PC-3 (cell line): ENCODE data around the gene ABHD11. TPM values are rescaled to one million over a fixed set of nuclear protein-coding genes. Genes with fewer than 3 reads are reported as not detected.
A peak's percentile ranks its signal among the peaks of the same experiment; 100 is the strongest.

Source experiments
- ATAC-seq: fragments of 200-7000 bp; cut with Tn5 transposase; 2 replicates; pipeline ENCODE4 v1.9.1; 2020; ENCODE audit warnings: mild to moderate bottlenecking, moderate library complexity
- BruUV-seq: library from RNA; stranded (reverse); fragments of 400-500 nt; replicated peaks from 2 replicates; lab custom pipeline; 2021; lab: Mats Ljungman, UMichigan
- CTCF ChIA-PET: fragments of 300-600 bp; sonication (Branson Sonifier 250); formaldehyde crosslinking; loops from one replicate; lab custom pipeline; 2022; ENCODE audit warnings: antibody characterized with exemption; lab: Charles Lee
- POLR2A ChIA-PET: fragments of 300-600 bp; sonication (Branson Sonifier 250); formaldehyde crosslinking; loops from one replicate; lab custom pipeline; 2022; ENCODE audit warnings: antibody characterized with exemption; ENCODE audit not compliant: unreplicated experiment; lab: Charles Lee
- DNase-seq: peaks from one replicate; pipeline ENCODE4 v3.0.0-alpha.2; 2015
- H2AFZ ChIP-seq: fragments of 300-600 bp; sonication (generic); 2 replicates; pipeline ENCODE4 v1.6.0; 2016; ENCODE audit warnings: antibody characterized with exemption, low read length
- H3F3A ChIP-seq: fragments of 300-600 bp; sonication (generic); one replicate; pipeline ENCODE4 v1.6.0; 2017; ENCODE audit warnings: antibody characterized with exemption, low read length, control low read depth, mild to moderate bottlenecking; ENCODE audit not compliant: unreplicated experiment
- H3K27ac ChIP-seq: fragments of 300-600 bp; sonication (generic); 2 replicates; pipeline ENCODE4 v1.5.1; 2016; ENCODE audit warnings: mild to moderate bottlenecking, low read length
- H3K27me3 ChIP-seq: fragments of 300-600 bp; sonication (generic); 2 replicates; pipeline ENCODE4 v1.6.1; 2016; ENCODE audit warnings: low read length, mixed read lengths
- H3K36me3 ChIP-seq: fragments of 300-600 bp; sonication (generic); 2 replicates; pipeline ENCODE4 v1.6.1; 2016; ENCODE audit warnings: low read depth, mixed run types, low read length, mixed read lengths
- H3K4me1 ChIP-seq: fragments of 300-600 bp; sonication (generic); 2 replicates; pipeline ENCODE4 v1.5.1; 2016; ENCODE audit warnings: low read length; ENCODE audit not compliant: insufficient read depth
- H3K4me2 ChIP-seq: fragments of 300-600 bp; sonication (generic); 2 replicates; pipeline ENCODE4 v1.6.0; 2016; ENCODE audit warnings: low read length
- H3K4me3 ChIP-seq: fragments of 300-600 bp; sonication (generic); 2 replicates; pipeline ENCODE4 v1.5.1; 2016; ENCODE audit warnings: mild to moderate bottlenecking, low read length, mixed read lengths
- H3K79me2 ChIP-seq: fragments of 300-600 bp; sonication (generic); 2 replicates; pipeline ENCODE4 v1.6.1; 2017; ENCODE audit warnings: low read length, mixed read lengths
- H3K9ac ChIP-seq: fragments of 300-600 bp; sonication (generic); 2 replicates; pipeline ENCODE4 v1.6.0; 2016; ENCODE audit warnings: mild to moderate bottlenecking, low read length
- H3K9me2 ChIP-seq: fragments of 300-600 bp; sonication (generic); replicated peaks from 2 replicates; pipeline ENCODE4 v1.6.1; 2016; ENCODE audit warnings: mixed run types, low read length, mixed read lengths
- H3K9me3 ChIP-seq: fragments of 300-600 bp; sonication (generic); 2 replicates; pipeline ENCODE4 v1.6.1; 2016; ENCODE audit warnings: low read length, mixed read lengths
- H4K20me1 ChIP-seq: fragments of 300-600 bp; sonication (generic); 2 replicates; pipeline ENCODE4 v1.6.1; 2016; ENCODE audit warnings: low read length, mixed read lengths
- CTCF ChIP-seq: fragments of 300-600 bp; sonication (generic); conservative IDR thresholded peaks from 2 replicates; pipeline ENCODE4 v1.5.1; 2017; ENCODE audit warnings: antibody characterized with exemption, low read depth, mild to moderate bottlenecking, low read length
- EZH2 ChIP-seq: fragments of 300-600 bp; sonication (generic); IDR thresholded peaks from one replicate; pipeline ENCODE4 v1.6.1; 2017; ENCODE audit warnings: antibody characterized with exemption, mild to moderate bottlenecking, low read length; ENCODE audit not compliant: unreplicated experiment
- EZH2phosphoT487 ChIP-seq: fragments of 300-600 bp; sonication (generic); IDR thresholded peaks from 2 replicates; pipeline ENCODE4 v1.6.1; 2018; ENCODE audit warnings: mild to moderate bottlenecking, antibody characterized with exemption, low read length, borderline replicate concordance
- intact Hi-C: fragments of 100-400 bp; cut with micrococcal nuclease; formaldehyde crosslinking; loops from 2 replicates; pipeline ENCODE4 v1.9.0; 2023
- total RNA-seq: library from RNA; depleted of rRNA; stranded (reverse); fragments of >200 nt; gene quantifications from 2 replicates; pipeline ENCODE4 v1.2.3, GENCODE V29; 2014

The ABHD11 gene
- total RNA-seq, 1 experiment from 2014 or later = 41.4 TPM

GRCh38 chr7:73735528-73735905, 3.1 kb downstream of the ABHD11 start:
- POLR2A ChIA-PET = interaction anchor here (0.7 kb wide), 1 partner anchor 18 kb away, joined by 4 read pairs; no protein-coding TSS in a partner anchor
- H3K9ac ChIP-seq = no peak overlapping the region
- CTCF ChIA-PET = interaction anchor here (0.5 to 1.2 kb wide), 2 partner anchors 29 to 127 kb away, joined by 3 to 4 read pairs; no protein-coding TSS in a partner anchor
- H3K27ac ChIP-seq = no peak overlapping the region; the same call in 1 of the 2 replicates
- no TSS peak for BruUV-seq
- H3F3A ChIP-seq = no peaks in the 10 kb centered on the region
- no peak overlapping the region for H3K4me3 ChIP-seq
- H3K36me3 ChIP-seq = peaks cover 7% of the 10 kb centered on the region; the same call in 1 of the 2 replicates
- peaks cover 10% of the 10 kb centered on the region; the same call in 1 of the 2 replicates for H4K20me1 ChIP-seq
- ATAC-seq (no peak), DNase-seq (no peak)
- H3K4me2 ChIP-seq = no peak overlapping the region
- H2AFZ ChIP-seq = no peak overlapping the region
- peaks cover 18% of the 10 kb centered on the region for H3K4me1 ChIP-seq
- H3K9me2 ChIP-seq = no peaks in the 10 kb centered on the region
- no peaks in the 10 kb centered on the region for H3K27me3 ChIP-seq
- peaks cover 21% of the 10 kb centered on the region for H3K79me2 ChIP-seq
- H3K9me3 ChIP-seq = no peaks in the 10 kb centered on the region
- intact Hi-C loops = no loop called here
- TF ChIP-seq EZH2 (no peak), CTCF (no peak), EZH2phosphoT487 (no peak)

DNA sequence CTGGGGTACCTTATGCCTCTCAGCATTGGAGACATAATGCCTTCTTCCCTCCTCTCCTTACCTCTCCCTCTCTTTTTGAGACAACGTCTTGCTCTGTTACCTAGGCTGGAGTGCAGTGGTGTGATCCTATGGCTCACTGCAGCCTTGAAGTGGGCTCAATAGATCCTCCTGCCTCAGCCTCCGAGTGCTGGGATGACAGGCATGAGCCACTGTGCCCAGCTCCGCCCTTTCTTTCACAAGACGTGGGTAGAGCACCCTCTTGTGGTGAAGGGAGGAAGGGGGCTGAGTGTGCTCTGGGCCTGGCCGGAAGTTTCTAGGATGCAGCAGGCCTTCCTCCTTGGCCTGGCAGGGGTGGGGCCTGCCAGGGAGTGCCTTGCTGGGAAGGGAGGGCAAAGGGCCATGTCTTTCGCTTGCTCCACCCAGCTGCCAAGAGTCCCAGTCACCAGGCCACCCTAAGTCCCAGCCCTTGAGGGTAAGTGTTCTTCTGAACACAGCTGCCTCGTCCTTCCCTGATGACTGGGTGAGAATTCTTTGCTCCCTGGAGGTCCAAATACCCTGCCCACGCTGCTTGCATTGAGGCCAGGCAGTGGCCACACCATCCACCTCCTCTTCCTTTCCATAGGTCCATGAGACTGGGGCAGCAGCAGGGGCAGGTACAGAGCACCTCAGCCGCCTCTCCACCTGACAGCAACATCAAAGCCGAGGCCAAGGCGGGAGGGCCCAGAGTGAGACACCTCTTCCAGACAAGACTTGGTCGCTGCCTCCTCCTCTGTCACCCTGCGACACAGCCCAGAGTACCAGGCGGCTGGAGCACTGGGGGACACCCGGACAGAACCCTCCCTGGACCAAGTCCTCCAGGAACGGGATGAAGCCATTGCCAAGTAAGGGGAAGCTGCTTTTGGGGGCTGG, 3.7 kb downstream of the ABHD11 start:
- H3K4me2 ChIP-seq = no peak overlapping the region
- peaks cover 21% of the 10 kb centered on the region for H3K79me2 ChIP-seq
- H3K27me3 ChIP-seq = no peaks in the 10 kb centered on the region
- H3K27ac ChIP-seq = peak overlapping the region; percentile 36
- DNase-seq (peak; percentile 94), ATAC-seq (peak; percentile 65)
- H3F3A ChIP-seq = no peaks in the 10 kb centered on the region
- H3K9ac ChIP-seq = no peak overlapping the region
- H3K36me3 ChIP-seq = peaks cover 7% of the 10 kb centered on the region; the same call in 1 of the 2 replicates
- BruUV-seq = no TSS peak
- no peaks in the 10 kb centered on the region for H3K9me3 ChIP-seq
- H3K4me3 ChIP-seq = no peak overlapping the region
- intact Hi-C loops = loop anchor here (1.0 kb wide), 1 partner anchor 120 kb away; no protein-coding TSS in a partner anchor
- peaks cover 10% of the 10 kb centered on the region; the same call in 1 of the 2 replicates for H4K20me1 ChIP-seq
- H3K4me1 ChIP-seq = peaks cover 18% of the 10 kb centered on the region
- ChIA-PET CTCF (interaction anchor here (0.5 to 1.2 kb wide), 3 partner anchors 28 to 126 kb away, joined by 3 to 7 read pairs (median 4); no protein-coding TSS in a partner anchor), POLR2A (interaction anchor here (0.7 kb wide), 2 partner anchors 17 to 28 kb away, joined by 4 read pairs; no protein-coding TSS in a partner anchor)
- TF ChIP-seq EZH2 = no peak
- TF ChIP-seq CTCF = peak; percentile 90
- no peak for TF ChIP-seq EZH2phosphoT487
- no peaks in the 10 kb centered on the region for H3K9me2 ChIP-seq
- no peak overlapping the region for H2AFZ ChIP-seq
